Activated B cell treated with CpG ODN at 0.5 μM for 24 hours (primary cell): ENCODE results near the gene BRI3. TPM values are rescaled to one million over a fixed set of nuclear protein-coding genes. Genes with fewer than 3 reads are reported as not detected.

Experiments used
- ATAC-seq: fragments of 200-7000 bp; cut with Tn5 transposase; one replicate; pipeline ENCODE4 v1.10.0; 2021; ENCODE audit warnings: low read depth, mild to moderate bottlenecking, moderate library complexity
- CTCF ChIA-PET: fragments of 350-600 bp; sonication (Branson Sonifier 250); formaldehyde crosslinking; loops from one replicate; lab custom pipeline; 2021; ENCODE audit warnings: antibody characterized with exemption; lab: Charles Lee
- POLR2A ChIA-PET: fragments of 350-600 bp; sonication (Branson Sonifier 250); formaldehyde crosslinking; loops from one replicate; lab custom pipeline; 2021; ENCODE audit warnings: antibody characterized with exemption; lab: Charles Lee
- DNase-seq: peaks from one replicate; pipeline ENCODE4 v3.0.0; 2022
- H3K27ac Mint-ChIP-seq: one replicate; pipeline ENCODE4 v1.8.0; 2020; ENCODE audit warnings: mixed read lengths
- H3K27me3 Mint-ChIP-seq: one replicate; pipeline ENCODE4 v1.8.0; 2021; ENCODE audit warnings: mixed read lengths
- H3K36me3 Mint-ChIP-seq: one replicate; pipeline ENCODE4 v1.8.0; 2021; ENCODE audit warnings: low read depth, mixed read lengths
- H3K4me1 Mint-ChIP-seq: one replicate; pipeline ENCODE4 v1.8.0; 2021; ENCODE audit warnings: mixed read lengths
- H3K4me3 Mint-ChIP-seq: one replicate; pipeline ENCODE4 v1.8.0; 2020; ENCODE audit warnings: mild to moderate bottlenecking, mixed read lengths
- H3K9me3 Mint-ChIP-seq: one replicate; pipeline ENCODE4 v1.8.0; 2020; ENCODE audit warnings: mixed read lengths
- CTCF ChIP-seq: fragments of 200-600 bp; IDR thresholded peaks from one replicate; pipeline ENCODE4 v1.8.0; 2022; ENCODE audit warnings: antibody characterized with exemption, mild to moderate bottlenecking
- intact Hi-C: fragments of 100-400 bp; cut with micrococcal nuclease; formaldehyde crosslinking; loops from one replicate; pipeline ENCODE4 v1.15.1; 2024
- total RNA-seq: library from RNA; stranded (reverse); gene quantifications from 2 replicates; pipeline ENCODE4 v1.2.3, GENCODE V29; 2022

Gene BRI3
- total RNA-seq, 1 donor from 2014 or later, result 53.7 TPM

- DNase-seq, result no peak
- ATAC-seq, result no peak
- ChIA-PET CTCF (no interaction called here), POLR2A (no interaction called here)
- intact Hi-C loops, result no loop called here
- H3K27ac Mint-ChIP-seq, result no peak overlapping the region
- no peak overlapping the region for H3K4me3 Mint-ChIP-seq
- no peak for TF ChIP-seq CTCF
- peaks cover 50% of the 10 kb centered on the region for H3K36me3 Mint-ChIP-seq
- H3K9me3 Mint-ChIP-seq, result no peaks in the 10 kb centered on the region
- H3K4me1 Mint-ChIP-seq, result no peaks in the 10 kb centered on the region
- H3K27me3 Mint-ChIP-seq, result no peaks in the 10 kb centered on the region
Measured at GRCh38 chr7:98234429-98235147, 46.9 kb upstream of the BRI3 start.

GRCh38 chr7:98235901-98236300 lies 45.6 kb upstream of the BRI3 start:
- H3K9me3 Mint-ChIP-seq, result no peaks in the 10 kb centered on the region
- ATAC-seq (no peak), DNase-seq (no peak)
- ChIA-PET CTCF (no interaction called here), POLR2A (interaction anchor here (0.6 to 1.2 kb wide), 2 partner anchors 8 to 33 kb away, joined by 3 to 5 read pairs; no protein-coding TSS in a partner anchor)
- H3K4me3 Mint-ChIP-seq, result no peak overlapping the region
- no peak for TF ChIP-seq CTCF
- peaks cover 52% of the 10 kb centered on the region for H3K36me3 Mint-ChIP-seq
- intact Hi-C loops, result no loop called here
- no peaks in the 10 kb centered on the region for H3K27me3 Mint-ChIP-seq
- no peak overlapping the region for H3K27ac Mint-ChIP-seq
- no peaks in the 10 kb centered on the region for H3K4me1 Mint-ChIP-seq

- peaks cover 58% of the 10 kb centered on the region for H3K36me3 Mint-ChIP-seq
- POLR2A ChIA-PET, result interaction anchor here (0.6 to 1.2 kb wide), 2 partner anchors 8 to 34 kb away, joined by 3 to 5 read pairs; no protein-coding TSS in a partner anchor
Measured at GRCh38 chr7:98236355-98237185, 44.9 kb upstream of the BRI3 start.

GRCh38 chr7:98238076-98238475 lies 43.4 kb upstream of the BRI3 start:
- Mint-ChIP-seq H3K4me3 (no peak overlapping the region), H3K9me3 (no peaks in the 10 kb centered on the region), H3K27ac (no peak overlapping the region), H3K4me1 (no peaks in the 10 kb centered on the region), H3K36me3 (peaks cover 53% of the 10 kb centered on the region), H3K27me3 (no peaks in the 10 kb centered on the region)
- ATAC-seq, result no peak
- TF ChIP-seq CTCF, result no peak
- intact Hi-C loops, result no loop called here
- CTCF ChIA-PET, result no interaction called here
- DNase-seq, result no peak
- POLR2A ChIA-PET, result no interaction called here

More at GRCh38 chr7:98236355-98237185, 44.9 kb upstream of the BRI3 start:
- no peak for DNase-seq
- CTCF ChIA-PET, result no interaction called here
- Mint-ChIP-seq H3K4me3 (no peak overlapping the region), H3K27ac (no peak overlapping the region), H3K9me3 (no peaks in the 10 kb centered on the region), H3K4me1 (no peaks in the 10 kb centered on the region), H3K27me3 (no peaks in the 10 kb centered on the region)
- intact Hi-C loops, result no loop called here
- ATAC-seq, result no peak
- TF ChIP-seq CTCF, result no peak

GRCh38 chr7:98238976-98239375 lies 42.5 kb upstream of the BRI3 start:
- H3K27me3 Mint-ChIP-seq, result no peaks in the 10 kb centered on the region
- H3K4me3 Mint-ChIP-seq, result no peak overlapping the region
- ATAC-seq (no peak), DNase-seq (no peak)
- intact Hi-C loops, result no loop called here
- H3K36me3 Mint-ChIP-seq, result peaks cover 51% of the 10 kb centered on the region
- no peak overlapping the region for H3K27ac Mint-ChIP-seq
- CTCF ChIA-PET, result no interaction called here
- TF ChIP-seq CTCF, result no peak
- H3K4me1 Mint-ChIP-seq, result no peaks in the 10 kb centered on the region
- no peaks in the 10 kb centered on the region for H3K9me3 Mint-ChIP-seq
- POLR2A ChIA-PET, result no interaction called here
